Measurements from ENCODE around the gene CLSTN2. TPM values are rescaled to one million over a fixed set of nuclear protein-coding genes. Genes with fewer than 3 reads are reported as not detected.

Gene CLSTN2
- total RNA-seq, 1 donor from 2014 or later = not detected

DNA sequence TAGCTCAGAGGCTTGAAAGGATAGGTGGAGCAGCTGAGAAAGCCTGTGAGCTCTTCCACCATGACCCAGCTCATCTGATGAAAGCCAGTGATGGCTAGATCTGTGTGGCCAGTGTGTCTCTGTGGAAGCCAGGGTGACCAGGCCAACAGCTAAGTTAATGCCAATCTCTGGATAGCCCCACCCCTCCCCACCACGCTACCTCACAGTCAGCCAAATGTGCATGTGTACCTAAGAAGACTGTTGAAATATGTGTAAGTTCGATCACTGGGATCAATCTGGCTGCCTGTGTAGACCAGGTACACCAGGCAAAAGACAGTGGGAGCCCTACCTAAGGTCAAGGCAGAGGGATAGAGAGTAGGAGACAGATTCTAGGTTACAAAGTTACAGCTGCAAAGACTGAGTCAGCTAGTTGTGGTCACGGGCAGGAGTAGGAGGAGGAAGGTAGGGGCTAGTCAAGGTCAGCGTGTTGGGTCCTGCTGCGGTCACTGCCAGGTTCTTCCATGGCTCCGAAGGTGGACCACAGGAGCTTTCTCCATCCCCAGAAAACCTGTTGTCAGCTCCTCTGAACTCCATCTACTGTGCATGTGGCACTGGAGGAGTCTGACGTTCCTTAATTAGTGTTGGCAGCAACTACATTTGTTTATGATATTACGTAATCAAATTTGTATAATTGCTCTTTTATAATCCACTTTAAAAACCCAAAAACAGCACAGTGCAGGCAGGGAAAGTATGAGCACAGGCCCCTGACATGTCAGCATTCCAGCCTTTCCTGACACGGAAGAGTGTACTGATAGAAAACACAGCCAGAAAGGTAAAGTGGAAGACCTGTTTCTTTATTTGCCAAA, 318.0 kb downstream of the CLSTN2 start:
- ChIA-PET CTCF (no interaction called here), POLR2A (no interaction called here)
- intact Hi-C loops (cut with micrococcal nuclease) = no loop called here
- ATAC-seq (ENCODE audit: low read depth) (no peak), DNase-seq (no peak)
- Mint-ChIP-seq H3K4me3 (no peak overlapping the region), H3K4me1 (no peaks in the 10 kb centered on the region), H3K27me3 (peaks cover 5% of the 10 kb centered on the region), H3K36me3 (ENCODE audit: low read depth) (no peaks in the 10 kb centered on the region), H3K27ac (no peak overlapping the region), H3K9me3 (no peaks in the 10 kb centered on the region)
- TF ChIP-seq, protein P1, sequence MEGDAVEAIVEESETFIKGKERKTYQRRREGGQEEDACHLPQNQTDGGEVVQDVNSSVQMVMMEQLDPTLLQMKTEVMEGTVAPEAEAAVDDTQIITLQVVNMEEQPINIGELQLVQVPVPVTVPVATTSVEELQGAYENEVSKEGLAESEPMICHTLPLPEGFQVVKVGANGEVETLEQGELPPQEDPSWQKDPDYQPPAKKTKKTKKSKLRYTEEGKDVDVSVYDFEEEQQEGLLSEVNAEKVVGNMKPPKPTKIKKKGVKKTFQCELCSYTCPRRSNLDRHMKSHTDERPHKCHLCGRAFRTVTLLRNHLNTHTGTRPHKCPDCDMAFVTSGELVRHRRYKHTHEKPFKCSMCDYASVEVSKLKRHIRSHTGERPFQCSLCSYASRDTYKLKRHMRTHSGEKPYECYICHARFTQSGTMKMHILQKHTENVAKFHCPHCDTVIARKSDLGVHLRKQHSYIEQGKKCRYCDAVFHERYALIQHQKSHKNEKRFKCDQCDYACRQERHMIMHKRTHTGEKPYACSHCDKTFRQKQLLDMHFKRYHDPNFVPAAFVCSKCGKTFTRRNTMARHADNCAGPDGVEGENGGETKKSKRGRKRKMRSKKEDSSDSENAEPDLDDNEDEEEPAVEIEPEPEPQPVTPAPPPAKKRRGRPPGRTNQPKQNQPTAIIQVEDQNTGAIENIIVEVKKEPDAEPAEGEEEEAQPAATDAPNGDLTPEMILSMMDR (IDR thresholded peaks at IDR 0.05) = no peak

DNA sequence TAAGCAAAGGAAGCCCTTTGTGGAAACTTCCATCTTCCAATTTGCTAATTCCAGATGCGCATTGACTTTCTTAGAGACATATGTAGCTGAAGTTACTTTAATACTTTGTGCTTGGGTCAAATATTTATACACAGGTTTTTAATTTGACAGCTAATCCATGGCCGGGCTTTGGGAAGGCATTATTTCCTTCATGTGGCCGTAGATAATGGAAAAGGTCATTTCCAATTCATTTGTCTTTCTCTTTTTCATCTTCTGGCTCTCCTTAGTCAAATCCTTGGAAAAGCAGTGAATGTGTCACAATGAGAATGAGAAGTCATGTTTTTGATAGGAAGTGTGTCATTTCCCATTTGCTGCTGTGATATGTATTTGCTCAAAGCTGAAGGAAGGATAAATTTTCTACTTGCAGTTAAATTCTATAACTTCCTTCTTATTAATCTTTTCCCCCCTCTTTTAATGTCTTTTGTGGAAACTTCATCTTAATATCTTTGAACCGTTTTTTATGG, 323.3 kb downstream of the CLSTN2 start:
- Mint-ChIP-seq H3K36me3 (ENCODE audit: low read depth) (no peaks in the 10 kb centered on the region), H3K27me3 (peaks cover 3% of the 10 kb centered on the region), H3K4me1 (no peaks in the 10 kb centered on the region), H3K9me3 (no peaks in the 10 kb centered on the region), H3K4me3 (no peak overlapping the region), H3K27ac (no peak overlapping the region)
- intact Hi-C loops (cut with micrococcal nuclease) = no loop called here
- ATAC-seq (ENCODE audit: low read depth) (no peak), DNase-seq (no peak)
- TF ChIP-seq, protein P1 (IDR thresholded peaks at IDR 0.05) = no peak
- POLR2A ChIA-PET = no interaction called here
- CTCF ChIA-PET = no interaction called here

DNA sequence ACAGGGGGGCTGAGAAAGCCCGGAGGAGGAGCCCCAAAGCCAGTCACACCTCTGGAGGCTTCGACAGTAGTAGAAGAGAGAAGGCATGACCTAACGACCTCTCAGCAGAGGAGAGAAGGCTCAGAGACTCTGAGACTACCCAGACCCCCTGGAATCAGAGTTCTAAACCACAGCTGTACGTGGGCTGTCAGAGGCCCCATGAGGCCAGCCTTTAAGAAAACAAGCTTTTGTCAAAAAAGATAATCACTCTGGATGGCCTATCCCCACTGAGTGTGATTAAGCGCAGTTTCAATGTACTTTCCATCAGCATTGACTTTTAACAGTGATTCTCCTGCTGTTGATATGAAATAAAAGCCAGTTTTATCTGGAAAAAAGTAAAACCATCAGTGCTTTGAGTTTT, 330.3 kb downstream of the CLSTN2 start:
- no peaks in the 10 kb centered on the region for H3K4me1 Mint-ChIP-seq
- ChIA-PET CTCF (no interaction called here), POLR2A (no interaction called here)
- H3K4me3 Mint-ChIP-seq = no peak overlapping the region
- no peak for DNase-seq
- no peak overlapping the region for H3K27ac Mint-ChIP-seq
- peaks cover 3% of the 10 kb centered on the region for H3K27me3 Mint-ChIP-seq
- TF ChIP-seq, protein P1 (IDR thresholded peaks at IDR 0.05) = no peak
- ATAC-seq (ENCODE audit: low read depth) = no peak
- H3K9me3 Mint-ChIP-seq = no peaks in the 10 kb centered on the region
- H3K36me3 Mint-ChIP-seq (ENCODE audit: low read depth) = no peaks in the 10 kb centered on the region
- intact Hi-C loops (cut with micrococcal nuclease) = no loop called here

DNA sequence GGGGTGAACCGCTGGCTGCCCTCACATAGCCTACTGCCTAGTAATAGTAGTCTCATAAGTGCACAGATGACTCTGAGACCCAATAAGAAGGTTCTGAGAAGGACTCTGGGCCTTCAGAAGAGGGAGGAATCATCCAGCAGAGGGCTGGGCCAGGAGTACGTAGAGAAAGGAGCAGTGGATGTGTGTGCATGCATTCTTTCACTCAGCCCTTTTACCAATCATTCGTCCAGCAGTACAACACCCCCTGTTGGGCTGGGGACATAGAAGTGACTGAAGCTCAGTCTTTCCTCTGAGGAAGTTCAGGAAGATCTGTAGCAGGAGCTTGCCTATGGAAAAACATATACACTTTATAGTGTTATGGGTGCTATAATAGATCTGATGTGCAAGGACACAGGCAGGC, 333.1 kb downstream of the CLSTN2 start:
- Mint-ChIP-seq H3K4me3 (no peak overlapping the region), H3K9me3 (no peaks in the 10 kb centered on the region), H3K36me3 (ENCODE audit: low read depth) (no peaks in the 10 kb centered on the region), H3K27me3 (no peaks in the 10 kb centered on the region), H3K27ac (no peak overlapping the region), H3K4me1 (no peaks in the 10 kb centered on the region)
- intact Hi-C loops (cut with micrococcal nuclease) = no loop called here
- CTCF ChIA-PET = no interaction called here
- POLR2A ChIA-PET = no interaction called here
- ATAC-seq (ENCODE audit: low read depth) (no peak), DNase-seq (no peak)
- TF ChIP-seq, protein P1 (IDR thresholded peaks at IDR 0.05) = no peak

DNA sequence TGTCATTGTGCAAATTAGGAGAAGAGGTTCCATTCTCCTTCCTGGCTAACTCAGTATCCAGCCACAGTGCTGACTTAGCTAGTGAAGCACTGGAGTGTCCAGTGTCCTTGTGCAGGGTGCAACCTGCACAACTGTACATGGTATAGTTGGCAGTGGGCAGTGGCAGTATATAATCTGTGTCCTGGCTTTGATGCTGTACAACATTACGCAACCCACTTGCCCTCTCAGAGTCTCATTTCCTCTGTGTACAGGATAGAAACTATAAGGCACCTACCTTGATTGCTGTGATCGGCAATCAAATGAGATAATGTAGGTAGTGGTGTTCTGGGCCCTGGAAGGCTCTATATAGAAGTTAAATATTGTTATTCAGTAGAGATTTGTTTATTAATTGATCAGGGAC, 333.6 kb downstream of the CLSTN2 start:
- DNase-seq = no peak
- ChIA-PET CTCF (no interaction called here), POLR2A (no interaction called here)
- Mint-ChIP-seq H3K4me3 (no peak overlapping the region), H3K27ac (no peak overlapping the region), H3K9me3 (no peaks in the 10 kb centered on the region), H3K27me3 (no peaks in the 10 kb centered on the region), H3K36me3 (ENCODE audit: low read depth) (no peaks in the 10 kb centered on the region), H3K4me1 (no peaks in the 10 kb centered on the region)
- intact Hi-C loops (cut with micrococcal nuclease) = no loop called here
- TF ChIP-seq, protein P1 (IDR thresholded peaks at IDR 0.05) = no peak
- ATAC-seq (ENCODE audit: low read depth) = no peak

All from activated B cell treated with CpG ODN at 0.5 μM for 24 hours (primary cell).